CD4-positive, alpha-beta T cell (primary cell): ENCODE measurements around the gene NAT9. TPM values are rescaled to one million over a fixed set of nuclear protein-coding genes. Genes with fewer than 3 reads are reported as not detected.

Source experiments
- ATAC-seq: fragments of 200-7000 bp; cut with Tn5 transposase; one replicate; pipeline ENCODE4 v1.10.0; 2022; ENCODE audit warnings: mild to moderate bottlenecking; ENCODE audit not compliant: poor library complexity
- CTCF ChIA-PET: fragments of 350-600 bp; sonication (Branson Sonifier 250); formaldehyde crosslinking; loops from one replicate; lab custom pipeline; 2021; ENCODE audit warnings: antibody characterized with exemption, inconsistent platforms; lab: Charles Lee
- POLR2A ChIA-PET: fragments of 350-600 bp; sonication (Branson Sonifier 250); formaldehyde crosslinking; loops from one replicate; lab custom pipeline; 2021; ENCODE audit warnings: antibody characterized with exemption, inconsistent platforms; lab: Charles Lee
- DNase-seq, 14 experiments: peaks; one replicate each; pipeline ENCODE4 v3.0.0-alpha.2; 2013 to 2020; ENCODE audit warnings: mixed read lengths in 2 of 14
- H3K27ac ChIP-seq, 2 donors: one replicate each; pipeline versions ENCODE4 v1.5.1 to v1.7.0; 2013; ENCODE audit warnings: low read length in 2 of 2, low read depth in 1 of 2, mild to moderate bottlenecking in 1 of 2
- H3K27me3 ChIP-seq, 2 experiments: 1 replicate in 1 of 2; 2 replicates in 1 of 2; pipeline versions ENCODE4 v1.6.1 to v1.7.0; 2013; ENCODE audit warnings: low read length in 2 of 2, control low read depth in 1 of 2, mild to moderate bottlenecking in 1 of 2, moderate library complexity in 1 of 2; ENCODE audit not compliant: insufficient read depth in 2 of 2, control insufficient read depth in 1 of 2
- H3K36me3 ChIP-seq: one replicate; pipeline ENCODE4 v1.6.1; 2013; ENCODE audit warnings: low read length, control low read depth; ENCODE audit not compliant: insufficient read depth
- H3K4me1 ChIP-seq: one replicate; pipeline ENCODE4 v1.6.1; 2013; ENCODE audit warnings: low read length, control low read depth; ENCODE audit not compliant: insufficient read depth
- H3K4me3 ChIP-seq: one replicate; pipeline ENCODE4 v1.5.1; 2013; ENCODE audit warnings: mild to moderate bottlenecking, low read length, moderate library complexity
- H3K9me3 ChIP-seq, 2 experiments: 1 replicate in 1 of 2; 2 replicates in 1 of 2; pipeline versions ENCODE4 v1.6.1 to v1.7.0; 2013; ENCODE audit warnings: low read length in 2 of 2, mild to moderate bottlenecking in 2 of 2, control low read depth in 1 of 2, moderate library complexity in 1 of 2; ENCODE audit not compliant: control insufficient read depth in 1 of 2, insufficient read depth in 1 of 2
- H3K27ac Mint-ChIP-seq: one replicate; pipeline ENCODE4 v1.8.0; 2020; ENCODE audit warnings: mixed read lengths
- H3K27me3 Mint-ChIP-seq: one replicate; pipeline ENCODE4 v1.8.0; 2021; ENCODE audit warnings: mixed read lengths
- H3K36me3 Mint-ChIP-seq: one replicate; pipeline ENCODE4 v1.8.0; 2021; ENCODE audit warnings: low read depth, mixed read lengths
- H3K4me1 Mint-ChIP-seq: one replicate; pipeline ENCODE4 v1.8.0; 2021; ENCODE audit warnings: low read depth, mixed read lengths
- H3K4me3 Mint-ChIP-seq: one replicate; pipeline ENCODE4 v1.8.0; 2020; ENCODE audit warnings: mild to moderate bottlenecking, mixed read lengths
- H3K9me3 Mint-ChIP-seq: one replicate; pipeline ENCODE4 v1.8.0; 2020; ENCODE audit warnings: mixed read lengths
- intact Hi-C, 2 experiments: fragments of 100-400 bp; cut with DNase I in 1 of 2; cut with micrococcal nuclease in 1 of 2; formaldehyde crosslinking; loops; one replicate each; pipeline versions ENCODE4 v1.15.1 to v1.9.0; 2023 to 2025; cut with DNase I, micrococcal nuclease
- total RNA-seq, 174 experiments: library from RNA in 2 of 174; stranded (reverse) in 2 of 174; gene quantifications; one replicate each; pipeline ENCODE4 v1.2.3 and lab custom pipeline; 2021 to 2026
- TF ChIP-seq, protein P1 (sequence below): fragments of 200-600 bp; IDR thresholded peaks from one replicate; pipeline ENCODE4 v1.8.0; 2022; ENCODE audit warnings: antibody characterized with exemption, mild to moderate bottlenecking

NAT9 gene
- total RNA-seq, 2 experiments from 2014 or later, result 34.6 to 38.2 TPM

DNA sequence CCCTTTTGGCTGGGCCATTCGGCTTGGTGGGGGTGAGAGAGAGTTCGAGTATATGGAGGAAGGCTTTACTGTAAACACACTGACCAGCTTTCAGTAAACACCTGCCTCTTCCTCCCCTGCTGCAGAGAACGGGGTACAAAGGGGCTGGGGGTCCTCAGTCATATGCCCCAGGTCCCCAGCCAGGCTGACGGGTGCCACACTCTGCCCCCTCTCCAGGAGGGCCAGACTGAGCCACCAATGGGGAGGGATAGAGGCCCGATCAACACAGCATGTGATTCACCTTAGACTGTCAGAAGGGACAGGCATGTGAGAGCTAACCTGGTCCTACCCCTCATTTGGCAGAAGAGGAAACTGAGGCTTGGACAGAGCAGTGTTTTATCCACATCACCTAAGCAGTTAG is 14.7 kb downstream of the NAT9 start:
- no peak for ATAC-seq
- Histone ChIP-seq H3K9me3 (no peaks in the 10 kb centered on the region), H3K4me1 (peaks cover 79% of the 10 kb centered on the region), H3K27ac (peak overlapping the region; percentile 38 to 61), H3K36me3 (peaks cover 66% of the 10 kb centered on the region), H3K27me3 (no peaks in the 10 kb centered on the region), H3K4me3 (no peak overlapping the region)
- CTCF ChIA-PET, result interaction anchor here (0.6 to 1.0 kb wide), 3 partner anchors 10 to 561 kb away, joined by 3 read pairs; partner anchors contain the start of gene NHERF1
- peak overlapping the region; percentile 91 for H3K27ac Mint-ChIP-seq
- H3K4me3 Mint-ChIP-seq, result no peak overlapping the region
- intact Hi-C loops, result no loop called here
- H3K9me3 Mint-ChIP-seq, result no peaks in the 10 kb centered on the region
- TF ChIP-seq, protein P1, sequence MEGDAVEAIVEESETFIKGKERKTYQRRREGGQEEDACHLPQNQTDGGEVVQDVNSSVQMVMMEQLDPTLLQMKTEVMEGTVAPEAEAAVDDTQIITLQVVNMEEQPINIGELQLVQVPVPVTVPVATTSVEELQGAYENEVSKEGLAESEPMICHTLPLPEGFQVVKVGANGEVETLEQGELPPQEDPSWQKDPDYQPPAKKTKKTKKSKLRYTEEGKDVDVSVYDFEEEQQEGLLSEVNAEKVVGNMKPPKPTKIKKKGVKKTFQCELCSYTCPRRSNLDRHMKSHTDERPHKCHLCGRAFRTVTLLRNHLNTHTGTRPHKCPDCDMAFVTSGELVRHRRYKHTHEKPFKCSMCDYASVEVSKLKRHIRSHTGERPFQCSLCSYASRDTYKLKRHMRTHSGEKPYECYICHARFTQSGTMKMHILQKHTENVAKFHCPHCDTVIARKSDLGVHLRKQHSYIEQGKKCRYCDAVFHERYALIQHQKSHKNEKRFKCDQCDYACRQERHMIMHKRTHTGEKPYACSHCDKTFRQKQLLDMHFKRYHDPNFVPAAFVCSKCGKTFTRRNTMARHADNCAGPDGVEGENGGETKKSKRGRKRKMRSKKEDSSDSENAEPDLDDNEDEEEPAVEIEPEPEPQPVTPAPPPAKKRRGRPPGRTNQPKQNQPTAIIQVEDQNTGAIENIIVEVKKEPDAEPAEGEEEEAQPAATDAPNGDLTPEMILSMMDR, result no peak
- peaks cover 38% of the 10 kb centered on the region for H3K36me3 Mint-ChIP-seq
- DNase-seq, result no peak
- peaks cover 55% of the 10 kb centered on the region for H3K4me1 Mint-ChIP-seq
- POLR2A ChIA-PET, result interaction anchor here (5.4 to 6.1 kb wide), 2 partner anchors 13 to 24 kb away, joined by 33 to 90 read pairs; partner anchors contain the start of genes NHERF1 and RAB37
- no peaks in the 10 kb centered on the region for H3K27me3 Mint-ChIP-seq

DNA sequence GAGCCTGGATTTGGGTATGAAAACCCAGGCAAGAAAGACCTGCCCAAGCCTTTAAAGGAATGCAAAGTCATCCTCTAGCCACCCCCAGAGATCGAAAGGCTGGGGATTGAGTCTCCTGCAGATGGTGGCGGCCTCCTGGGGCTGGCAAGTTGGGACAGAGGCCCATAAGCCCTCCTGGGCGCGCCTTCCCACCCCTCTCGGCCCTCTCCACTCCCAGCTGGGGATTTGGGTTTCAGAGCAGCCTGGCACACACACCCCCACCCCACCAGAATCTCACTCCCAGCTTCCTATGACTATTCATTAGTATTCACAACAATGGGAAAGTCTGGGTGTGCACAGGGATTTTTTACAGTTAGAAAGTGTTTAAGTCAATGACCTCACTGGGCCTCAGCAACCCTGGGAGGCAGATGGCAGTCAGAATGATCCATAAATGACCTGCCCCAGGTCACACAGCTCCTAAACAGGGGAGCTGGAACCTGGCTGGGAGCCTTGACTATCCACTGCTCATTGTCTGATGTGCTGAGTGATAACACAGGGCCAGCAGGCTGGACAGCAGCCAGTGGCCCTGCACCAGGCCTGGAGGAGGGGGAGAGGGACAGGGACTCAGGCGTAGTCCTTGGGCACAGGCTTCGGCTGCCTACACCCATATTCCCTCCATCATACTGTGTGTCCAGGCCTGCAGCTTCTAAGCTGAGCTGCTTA is 15.6 kb downstream of the NAT9 start:
- H3K27me3 ChIP-seq, result no peaks in the 10 kb centered on the region
- H3K27ac Mint-ChIP-seq, result peak overlapping the region; percentile 91
- H3K27me3 Mint-ChIP-seq, result no peaks in the 10 kb centered on the region
- POLR2A ChIA-PET, result interaction anchor here (1.2 to 6.1 kb wide), 8 partner anchors 9 to 112 kb away, joined by 4 to 90 read pairs (median 12); partner anchors contain the start of genes FDXR, NAT9, NHERF1 and RAB37
- H3K36me3 Mint-ChIP-seq, result peaks cover 32% of the 10 kb centered on the region
- H3K4me3 ChIP-seq, result peak overlapping the region; percentile 35
- TF ChIP-seq, protein P1, result no peak
- intact Hi-C loops, result no loop called here
- peak overlapping the region; percentile 30 for H3K4me3 Mint-ChIP-seq
- ATAC-seq (no peak), DNase-seq (no peak)
- no peaks in the 10 kb centered on the region for H3K9me3 ChIP-seq
- peak overlapping the region; percentile 38 to 61 for H3K27ac ChIP-seq
- peaks cover 59% of the 10 kb centered on the region for H3K36me3 ChIP-seq
- peaks cover 58% of the 10 kb centered on the region for H3K4me1 Mint-ChIP-seq
- H3K4me1 ChIP-seq, result peaks cover 88% of the 10 kb centered on the region
- H3K9me3 Mint-ChIP-seq, result no peaks in the 10 kb centered on the region
- CTCF ChIA-PET, result interaction anchor here (1.0 to 2.1 kb wide), 5 partner anchors 9 to 103 kb away, joined by 3 to 23 read pairs (median 7); partner anchors contain the start of gene NHERF1

DNA sequence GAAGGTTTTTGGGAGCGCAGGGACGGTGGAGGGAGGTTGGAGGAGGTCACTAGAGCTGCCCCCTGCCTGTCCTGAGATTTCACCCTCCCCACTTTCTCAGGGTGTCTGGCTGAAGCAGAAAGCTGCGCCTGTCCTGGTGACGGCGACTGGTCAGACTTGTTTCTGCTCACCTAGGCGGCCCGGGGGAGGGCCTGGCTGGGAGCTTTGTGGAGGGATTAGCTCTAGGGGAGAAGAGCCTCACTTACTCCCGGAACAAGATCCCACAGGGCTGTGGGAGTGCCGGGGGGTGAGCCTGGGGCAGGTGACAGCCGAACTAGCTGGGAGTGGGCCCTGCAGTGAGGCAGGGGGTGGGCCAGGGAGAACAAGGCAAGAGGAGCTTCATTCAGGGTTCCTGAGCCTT is 16.2 kb downstream of the NAT9 start:
- ChIA-PET POLR2A (interaction anchor here (1.2 to 6.1 kb wide), 11 partner anchors 8 to 113 kb away, joined by 3 to 90 read pairs (median 5); partner anchors contain the start of genes FDXR, NAT9, NHERF1 and RAB37), CTCF (interaction anchor here (0.7 to 3.4 kb wide), 7 partner anchors 9 to 103 kb away, joined by 3 to 23 read pairs (median 9); partner anchors contain the start of gene RAB37)
- Histone ChIP-seq H3K27ac (peak overlapping the region; percentile 31 to 61), H3K9me3 (no peaks in the 10 kb centered on the region), H3K4me1 (peaks cover 94% of the 10 kb centered on the region), H3K36me3 (peaks cover 60% of the 10 kb centered on the region), H3K4me3 (peak overlapping the region; percentile 35), H3K27me3 (no peaks in the 10 kb centered on the region)
- H3K9me3 Mint-ChIP-seq, result no peaks in the 10 kb centered on the region
- ATAC-seq (no peak), DNase-seq (no peak)
- TF ChIP-seq, protein P1, result no peak
- peaks cover 64% of the 10 kb centered on the region for H3K4me1 Mint-ChIP-seq
- intact Hi-C loops, result no loop called here
- H3K36me3 Mint-ChIP-seq, result peaks cover 34% of the 10 kb centered on the region
- peak overlapping the region; percentile 91 for H3K27ac Mint-ChIP-seq
- no peaks in the 10 kb centered on the region for H3K27me3 Mint-ChIP-seq
- H3K4me3 Mint-ChIP-seq, result peak overlapping the region; percentile 88
